Kidney epithelial cell (primary cell): ENCODE results near the gene ZBTB42. TPM values are rescaled to one million over a fixed set of nuclear protein-coding genes. Genes with fewer than 3 reads are reported as not detected.

Experiments
- DNase-seq: peaks from one replicate; pipeline ENCODE4 v3.0.0-alpha.2; 2010; ENCODE audit warnings: low read depth
- H3K27me3 ChIP-seq: 2 replicates; pipeline ENCODE4 v1.6.0; 2011; ENCODE audit warnings: low read length; ENCODE audit not compliant: control insufficient read depth, insufficient read depth
- H3K36me3 ChIP-seq: 2 replicates; pipeline ENCODE4 v1.5.1; 2011; ENCODE audit warnings: low read length; ENCODE audit not compliant: control insufficient read depth, insufficient read depth
- H3K4me3 ChIP-seq: 2 replicates; pipeline ENCODE4 v1.5.1; 2011; ENCODE audit warnings: low read depth, mild to moderate bottlenecking, control low read depth, low read length
- CTCF ChIP-seq: IDR thresholded peaks from 2 replicates; pipeline ENCODE4 v1.5.1; 2011; ENCODE audit warnings: mild to moderate bottlenecking, moderate library complexity, low read length, control low read depth, inconsistent platforms; ENCODE audit not compliant: insufficient read depth, poor library complexity, severe bottlenecking
- total RNA-seq: library from RNA; depleted of rRNA; stranded (reverse); fragments of >200 nt; gene quantifications from 2 replicates; pipeline ENCODE4 v1.2.3, GENCODE V29; 2015

ZBTB42 gene
- total RNA-seq, 1 donor from 2014 or later = 8.4 TPM

GRCh38 chr14:104787736-104788135, 13.2 kb upstream of the ZBTB42 start:
- no peak for TF ChIP-seq CTCF

GRCh38 chr14:104788161-104788818, 12.6 kb upstream of the ZBTB42 start:
- H3K4me3 ChIP-seq = no peak overlapping the region
- no peaks in the 10 kb centered on the region for H3K36me3 ChIP-seq
- TF ChIP-seq CTCF = no peak

More at GRCh38 chr14:104787736-104788135, 13.2 kb upstream of the ZBTB42 start:
- Histone ChIP-seq H3K4me3 (no peak overlapping the region), H3K36me3 (no peaks in the 10 kb centered on the region), H3K27me3 (no peaks in the 10 kb centered on the region)
- DNase-seq = no peak

GRCh38 chr14:104788873-104789663, 11.8 kb upstream of the ZBTB42 start:
- no peak overlapping the region for H3K4me3 ChIP-seq
- no peak for TF ChIP-seq CTCF
- H3K36me3 ChIP-seq = no peaks in the 10 kb centered on the region
- no peak for DNase-seq
- no peaks in the 10 kb centered on the region for H3K27me3 ChIP-seq

More at GRCh38 chr14:104788161-104788818, 12.6 kb upstream of the ZBTB42 start:
- no peaks in the 10 kb centered on the region for H3K27me3 ChIP-seq
- no peak for DNase-seq

GRCh38 chr14:104789752-104790743, 10.9 kb upstream of the ZBTB42 start:
- H3K27me3 ChIP-seq = no peaks in the 10 kb centered on the region
- no peak for TF ChIP-seq CTCF
- H3K36me3 ChIP-seq = no peaks in the 10 kb centered on the region
- H3K4me3 ChIP-seq = no peak overlapping the region
- DNase-seq = no peak

- no peak for TF ChIP-seq CTCF
- DNase-seq = no peak
- no peak overlapping the region for H3K4me3 ChIP-seq
- no peaks in the 10 kb centered on the region for H3K27me3 ChIP-seq
- no peaks in the 10 kb centered on the region for H3K36me3 ChIP-seq
Observed at GRCh38 chr14:104791425-104791824, 9.5 kb upstream of the ZBTB42 start.
